MCF 10A (cell line): ENCODE data around the gene SPRR5. TPM values are rescaled to one million over a fixed set of nuclear protein-coding genes. Genes with fewer than 3 reads are reported as not detected.

ENCODE experiments used
- BruUV-seq: library from RNA; stranded (reverse); fragments of 400-500 nt; replicated peaks from 2 replicates; lab custom pipeline; 2021; lab: Mats Ljungman, UMichigan
- CTCF ChIA-PET: fragments of 300-600 bp; sonication (Branson Sonifier 250); formaldehyde crosslinking; extraction: SDS; loops from one replicate; lab custom pipeline; 2021; ENCODE audit warnings: antibody characterized with exemption, inconsistent platforms; lab: Yijun Ruan, JAX
- POLR2A ChIA-PET: fragments of 300-600, 350-650 bp; sonication (Branson Sonifier 250); formaldehyde crosslinking; extraction: SDS; loops from one replicate; lab custom pipeline; 2020; ENCODE audit warnings: antibody characterized with exemption, inconsistent platforms; lab: Yijun Ruan, JAX
- DNase-seq: peaks from one replicate; pipeline ENCODE4 v3.0.0-alpha.2; 2018; ENCODE audit not compliant: unreplicated experiment
- H3K27ac Mint-ChIP-seq: one replicate; pipeline ENCODE4 v1.8.0; 2022; ENCODE audit warnings: mild to moderate bottlenecking, low read depth, mixed read lengths; ENCODE audit not compliant: unreplicated experiment
- H3K27me3 Mint-ChIP-seq: one replicate; pipeline ENCODE4 v1.8.0; 2022; ENCODE audit warnings: mixed read lengths; ENCODE audit not compliant: insufficient read depth, unreplicated experiment
- H3K36me3 Mint-ChIP-seq: one replicate; pipeline ENCODE4 v1.8.0; 2022; ENCODE audit warnings: mild to moderate bottlenecking, moderate library complexity, mixed read lengths; ENCODE audit not compliant: insufficient read depth, unreplicated experiment
- H3K4me1 Mint-ChIP-seq: one replicate; pipeline ENCODE4 v1.8.0; 2022; ENCODE audit warnings: mixed read lengths; ENCODE audit not compliant: insufficient read depth, unreplicated experiment
- H3K4me3 Mint-ChIP-seq: one replicate; pipeline ENCODE4 v1.8.0; 2022; ENCODE audit warnings: mild to moderate bottlenecking, moderate library complexity, mixed read lengths; ENCODE audit not compliant: unreplicated experiment
- H3K9me3 Mint-ChIP-seq: one replicate; pipeline ENCODE4 v1.8.0; 2022; ENCODE audit warnings: mixed read lengths; ENCODE audit not compliant: unreplicated experiment
- intact Hi-C: fragments of 100-400 bp; cut with micrococcal nuclease; formaldehyde crosslinking; loops from 2 replicates; pipeline ENCODE4 v1.14.1; 2022
- total RNA-seq: library from RNA; stranded (reverse); gene quantifications from 2 replicates; pipeline ENCODE4 v1.2.3, GENCODE V29; 2022
- TF ChIP-seq, protein P1 (sequence below): fragments of 200-600 bp; IDR thresholded peaks from one replicate; pipeline ENCODE4 v1.8.0; 2022; ENCODE audit warnings: antibody characterized with exemption, mild to moderate bottlenecking; ENCODE audit not compliant: unreplicated experiment

The SPRR5 gene
- total RNA-seq, 1 experiment from 2014 or later, result not detected

DNA sequence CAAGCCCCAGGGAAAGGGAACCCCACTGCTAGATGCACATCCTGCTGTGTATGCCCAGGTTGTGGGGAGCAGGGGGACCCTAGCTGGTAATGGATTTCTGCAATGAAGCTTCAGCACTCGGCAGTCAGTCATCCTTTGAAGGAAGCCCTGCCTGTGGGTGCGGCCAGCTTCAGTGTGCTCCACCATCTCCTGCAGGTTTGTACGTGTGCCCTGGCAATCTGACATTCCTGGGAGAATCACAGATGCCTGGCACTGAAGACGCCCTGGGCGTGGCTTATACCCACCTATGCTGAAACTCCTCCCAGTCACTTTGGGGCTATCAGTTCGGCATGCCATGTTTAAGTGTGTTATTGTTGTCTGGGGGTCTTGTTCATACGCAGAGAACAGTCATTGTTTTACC is 6.8 kb downstream of the SPRR5 start:
- Mint-ChIP-seq H3K36me3 (no peaks in the 10 kb centered on the region), H3K9me3 (no peaks in the 10 kb centered on the region), H3K27ac (peak overlapping the region; percentile 5), H3K27me3 (no peaks in the 10 kb centered on the region), H3K4me3 (peak overlapping the region; percentile 48), H3K4me1 (peaks cover 24% of the 10 kb centered on the region)
- TF ChIP-seq, protein P1, sequence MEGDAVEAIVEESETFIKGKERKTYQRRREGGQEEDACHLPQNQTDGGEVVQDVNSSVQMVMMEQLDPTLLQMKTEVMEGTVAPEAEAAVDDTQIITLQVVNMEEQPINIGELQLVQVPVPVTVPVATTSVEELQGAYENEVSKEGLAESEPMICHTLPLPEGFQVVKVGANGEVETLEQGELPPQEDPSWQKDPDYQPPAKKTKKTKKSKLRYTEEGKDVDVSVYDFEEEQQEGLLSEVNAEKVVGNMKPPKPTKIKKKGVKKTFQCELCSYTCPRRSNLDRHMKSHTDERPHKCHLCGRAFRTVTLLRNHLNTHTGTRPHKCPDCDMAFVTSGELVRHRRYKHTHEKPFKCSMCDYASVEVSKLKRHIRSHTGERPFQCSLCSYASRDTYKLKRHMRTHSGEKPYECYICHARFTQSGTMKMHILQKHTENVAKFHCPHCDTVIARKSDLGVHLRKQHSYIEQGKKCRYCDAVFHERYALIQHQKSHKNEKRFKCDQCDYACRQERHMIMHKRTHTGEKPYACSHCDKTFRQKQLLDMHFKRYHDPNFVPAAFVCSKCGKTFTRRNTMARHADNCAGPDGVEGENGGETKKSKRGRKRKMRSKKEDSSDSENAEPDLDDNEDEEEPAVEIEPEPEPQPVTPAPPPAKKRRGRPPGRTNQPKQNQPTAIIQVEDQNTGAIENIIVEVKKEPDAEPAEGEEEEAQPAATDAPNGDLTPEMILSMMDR, result no peak
- peak; percentile 84 for DNase-seq
- POLR2A ChIA-PET, result interaction anchor here (0.6 to 4.1 kb wide), 31 partner anchors 10 to 662 kb away, joined by 3 to 54 read pairs (median 5); partner anchors contain the start of genes S100A14 and SPRR1B
- CTCF ChIA-PET, result interaction anchor here (0.6 to 2.6 kb wide), 11 partner anchors 8 to 453 kb away, joined by 3 to 11 read pairs (median 5); no protein-coding TSS in a partner anchor
- intact Hi-C loops, result loop anchor here (5.0 kb wide), 1 partner anchor 79 kb away; the partner anchor contains the start of gene SPRR1B
- no TSS peak for BruUV-seq

- Mint-ChIP-seq H3K9me3 (no peaks in the 10 kb centered on the region), H3K4me1 (peaks cover 24% of the 10 kb centered on the region), H3K27me3 (no peaks in the 10 kb centered on the region), H3K36me3 (no peaks in the 10 kb centered on the region), H3K27ac (peak overlapping the region; percentile 5), H3K4me3 (peak overlapping the region; percentile 48)
- intact Hi-C loops, result loop anchor here (5.0 kb wide), 1 partner anchor 78 kb away; the partner anchor contains the start of gene SPRR1B
- no TSS peak for BruUV-seq
- ChIA-PET POLR2A (interaction anchor here (0.8 to 4.1 kb wide), 22 partner anchors 10 to 661 kb away, joined by 3 to 54 read pairs (median 8); partner anchors contain the start of genes S100A14 and SPRR1A), CTCF (interaction anchor here (0.7 to 2.6 kb wide), 9 partner anchors 9 to 240 kb away, joined by 3 to 11 read pairs (median 5); no protein-coding TSS in a partner anchor)
- TF ChIP-seq, protein P1, result no peak
- DNase-seq, result peak; percentile 85
Measured at GRCh38 chr1:152954436-152954835, 7.4 kb downstream of the SPRR5 start.

DNA sequence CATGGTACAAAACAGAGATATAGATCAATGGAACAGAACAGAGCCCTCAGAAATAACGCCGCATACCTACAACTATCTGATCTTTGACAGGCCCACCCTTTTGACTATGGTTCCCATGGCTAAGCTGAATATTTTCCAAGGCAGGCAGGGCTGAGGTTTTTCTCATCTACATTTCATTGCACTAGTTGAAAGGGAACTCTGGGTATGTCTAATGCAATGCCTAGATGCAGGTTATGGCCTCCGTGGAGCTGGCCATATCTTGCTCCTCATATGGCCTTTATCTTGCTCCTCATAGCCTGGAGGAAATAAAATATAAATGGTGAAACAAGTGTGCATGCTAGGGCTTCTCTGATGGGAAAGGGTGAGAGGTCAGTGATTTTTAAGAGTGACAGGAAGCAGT is 10.6 kb downstream of the SPRR5 start:
- H3K4me1 Mint-ChIP-seq, result peaks cover 29% of the 10 kb centered on the region
- ChIA-PET CTCF (interaction anchor here (0.6 to 1.0 kb wide), 2 partner anchors 38 to 553 kb away, joined by 3 read pairs; no protein-coding TSS in a partner anchor), POLR2A (no interaction called here)

DNA sequence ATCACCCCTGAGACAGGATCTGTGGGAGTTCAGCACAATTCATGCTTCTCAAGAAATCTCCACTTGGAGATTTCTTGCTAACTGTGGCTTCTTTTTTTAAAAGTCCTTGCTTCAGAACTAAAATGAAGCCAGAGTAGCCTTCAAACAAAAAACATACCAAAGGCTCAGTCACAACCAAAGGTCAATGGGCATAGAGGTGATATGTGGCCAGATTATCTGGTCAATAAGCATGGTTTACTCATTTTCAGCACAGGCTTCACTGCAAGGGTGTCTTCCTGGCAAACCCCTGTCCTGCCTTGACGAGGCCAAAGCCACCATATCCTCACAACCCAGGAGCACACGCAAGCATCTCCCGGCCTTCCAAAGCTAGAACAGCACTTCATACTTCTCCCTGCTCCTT is 12.3 kb downstream of the SPRR5 start:
- Mint-ChIP-seq H3K4me3 (no peak overlapping the region), H3K27me3 (no peaks in the 10 kb centered on the region), H3K36me3 (no peaks in the 10 kb centered on the region), H3K9me3 (no peaks in the 10 kb centered on the region), H3K4me1 (peaks cover 13% of the 10 kb centered on the region), H3K27ac (no peak overlapping the region)
- TF ChIP-seq, protein P1, result no peak
- ChIA-PET CTCF (interaction anchor here (1.0 kb wide), 1 partner anchor 33 kb away, joined by 3 read pairs; no protein-coding TSS in a partner anchor), POLR2A (interaction anchor here (0.5 kb wide), 1 partner anchor 405 kb away, joined by 3 read pairs; no protein-coding TSS in a partner anchor)
- no TSS peak for BruUV-seq
- intact Hi-C loops, result no loop called here
- DNase-seq, result no peak

More for the DNA sequence above, 10.6 kb downstream of the SPRR5 start:
- TF ChIP-seq, protein P1, result no peak
- H3K9me3 Mint-ChIP-seq, result no peaks in the 10 kb centered on the region
- H3K27ac Mint-ChIP-seq, result no peak overlapping the region
- no peaks in the 10 kb centered on the region for H3K27me3 Mint-ChIP-seq
- no peak overlapping the region for H3K4me3 Mint-ChIP-seq
- intact Hi-C loops, result no loop called here
- no TSS peak for BruUV-seq
- DNase-seq, result no peak
- H3K36me3 Mint-ChIP-seq, result no peaks in the 10 kb centered on the region
